ENCODE data around the gene FAM83F.

FAM83F gene

GRCh38 chr22:40039482-40040115 lies 44.8 kb downstream of the FAM83F start:
- DNase-seq, result no peak

- DNase-seq, result peak; percentile 91
Measured at GRCh38 chr22:40040927-40041326, 46.2 kb downstream of the FAM83F start.

- no peak for DNase-seq
Measured at GRCh38 chr22:40041366-40042137, 46.8 kb downstream of the FAM83F start.

GRCh38 chr22:40042312-40042711 lies 47.6 kb downstream of the FAM83F start:
- no peak for DNase-seq

- peak; percentile 47 for DNase-seq
Measured at GRCh38 chr22:40043081-40043480, 48.3 kb downstream of the FAM83F start.

- no peak for DNase-seq
Measured at GRCh38 chr22:40043793-40044101, 49.0 kb downstream of the FAM83F start.

GRCh38 chr22:40044102-40044869 lies 49.5 kb downstream of the FAM83F start:
- peak; percentile 99 for DNase-seq

- DNase-seq, result peak; percentile 71
Measured at GRCh38 chr22:40044870-40045834, 50.4 kb downstream of the FAM83F start.

GRCh38 chr22:40046126-40046525 lies 51.4 kb downstream of the FAM83F start:
- no peak for DNase-seq

GRCh38 chr22:40050258-40050657 lies 55.5 kb downstream of the FAM83F start:
- DNase-seq, result no peak

- DNase-seq, result no peak
Measured at GRCh38 chr22:40051322-40051721, 56.6 kb downstream of the FAM83F start.

GRCh38 chr22:40053460-40053859 lies 58.7 kb downstream of the FAM83F start:
- DNase-seq, result no peak

- DNase-seq, result no peak
Measured at GRCh38 chr22:40054486-40054885, 59.7 kb downstream of the FAM83F start.

GRCh38 chr22:40055143-40055883 lies 60.6 kb downstream of the FAM83F start:
- DNase-seq, result no peak

GRCh38 chr22:40056154-40056553 lies 61.4 kb downstream of the FAM83F start:
- no peak for DNase-seq

- DNase-seq, result no peak
Measured at GRCh38 chr22:40056559-40056958, 61.8 kb downstream of the FAM83F start.

- no peak for DNase-seq
Measured at GRCh38 chr22:40057652-40058051, 62.9 kb downstream of the FAM83F start.

GRCh38 chr22:40058265-40058664 lies 63.5 kb downstream of the FAM83F start:
- no peak for DNase-seq

GRCh38 chr22:40065981-40066380 lies 71.2 kb downstream of the FAM83F start:
- DNase-seq, result no peak

GRCh38 chr22:40067639-40068038 lies 72.9 kb downstream of the FAM83F start:
- DNase-seq, result no peak

- DNase-seq, result no peak
Measured at GRCh38 chr22:40070701-40071100, 75.9 kb downstream of the FAM83F start.

- no peak for DNase-seq
Measured at GRCh38 chr22:40071720-40072119, 77.0 kb downstream of the FAM83F start.
